Left lung (tissue), 10 donors: ENCODE measurements around the gene UBE2Q1. TPM values are rescaled to one million over a fixed set of nuclear protein-coding genes. Genes with fewer than 3 reads are reported as not detected.

Experiments
- ATAC-seq: fragments of 200-7000 bp; cut with Tn5 transposase; one replicate; pipeline ENCODE4 v1.9.1; 2020; ENCODE audit warnings: moderate library complexity
- DNase-seq, 4 donors: peaks; one replicate each; pipeline ENCODE4 v3.0.0-alpha.2; 2013 to 2020
- H3K27ac ChIP-seq, 2 donors: fragments of 200-600 bp; sonication (generic) in 1 of 2; one replicate each; pipeline versions ENCODE4 v1.5.0 to v1.8.0; 2020 to 2021
- H3K27me3 ChIP-seq, 2 donors: fragments of 200-600 bp; sonication (generic) in 1 of 2; one replicate each; pipeline versions ENCODE4 v1.5.0 to v1.8.0; 2020 to 2021
- H3K36me3 ChIP-seq, 2 donors: fragments of 200-600 bp; sonication (generic) in 1 of 2; one replicate each; pipeline versions ENCODE4 v1.5.0 to v1.8.0; 2020 to 2021
- H3K4me1 ChIP-seq, 2 donors: fragments of 200-600 bp; one replicate each; pipeline ENCODE4 v1.8.0; 2021
- H3K4me3 ChIP-seq, 2 donors: fragments of 200-600 bp; sonication (generic) in 1 of 2; one replicate each; pipeline versions ENCODE4 v1.5.0 to v1.8.0; 2020 to 2021; ENCODE audit warnings: mild to moderate bottlenecking in 1 of 2
- H3K9me3 ChIP-seq, 2 donors: fragments of 200-600 bp; sonication (generic) in 1 of 2; one replicate each; pipeline versions ENCODE4 v1.5.0 to v1.8.0; 2020 to 2021
- intact Hi-C, 2 donors: fragments of 100-400 bp; cut with DNase I; formaldehyde crosslinking; loops; one replicate each; pipeline versions ENCODE4 v1.11.2 to v1.14.2; 2022
- polyA plus RNA-seq, 6 donors: library from polyadenylated mRNA; unstranded; fragments of 120-200 nt; gene quantifications; one replicate each; pipeline ENCODE4 v1.2.1, GENCODE V29; 2013; ENCODE audit not compliant: insufficient read length in 6 of 6
- total RNA-seq, 2 donors: library from RNA; stranded (reverse); fragmentation: NEBNext Ultra II Directional; extraction: Animal tissue kit (Norgen Biotek cat#: 25700); gene quantifications; one replicate each; pipeline ENCODE4 v1.2.1, GENCODE V29; 2021
- TF ChIP-seq, protein P1 (sequence below), 2 donors: fragments of 200-600 bp; sonication (generic) in 1 of 2; IDR thresholded peaks; one replicate each; pipeline versions ENCODE4 v1.5.0 to v1.8.0; 2021; ENCODE audit warnings: antibody characterized with exemption in 2 of 2
- donor health status: DM: no; HTN: yes; CAD: no.
- donor health status: DM: no; HTN: no; CAD: no.

The UBE2Q1 gene
- total and polyA plus RNA-seq, 8 donors = 87.0 to 104 (median 100) TPM

DNA sequence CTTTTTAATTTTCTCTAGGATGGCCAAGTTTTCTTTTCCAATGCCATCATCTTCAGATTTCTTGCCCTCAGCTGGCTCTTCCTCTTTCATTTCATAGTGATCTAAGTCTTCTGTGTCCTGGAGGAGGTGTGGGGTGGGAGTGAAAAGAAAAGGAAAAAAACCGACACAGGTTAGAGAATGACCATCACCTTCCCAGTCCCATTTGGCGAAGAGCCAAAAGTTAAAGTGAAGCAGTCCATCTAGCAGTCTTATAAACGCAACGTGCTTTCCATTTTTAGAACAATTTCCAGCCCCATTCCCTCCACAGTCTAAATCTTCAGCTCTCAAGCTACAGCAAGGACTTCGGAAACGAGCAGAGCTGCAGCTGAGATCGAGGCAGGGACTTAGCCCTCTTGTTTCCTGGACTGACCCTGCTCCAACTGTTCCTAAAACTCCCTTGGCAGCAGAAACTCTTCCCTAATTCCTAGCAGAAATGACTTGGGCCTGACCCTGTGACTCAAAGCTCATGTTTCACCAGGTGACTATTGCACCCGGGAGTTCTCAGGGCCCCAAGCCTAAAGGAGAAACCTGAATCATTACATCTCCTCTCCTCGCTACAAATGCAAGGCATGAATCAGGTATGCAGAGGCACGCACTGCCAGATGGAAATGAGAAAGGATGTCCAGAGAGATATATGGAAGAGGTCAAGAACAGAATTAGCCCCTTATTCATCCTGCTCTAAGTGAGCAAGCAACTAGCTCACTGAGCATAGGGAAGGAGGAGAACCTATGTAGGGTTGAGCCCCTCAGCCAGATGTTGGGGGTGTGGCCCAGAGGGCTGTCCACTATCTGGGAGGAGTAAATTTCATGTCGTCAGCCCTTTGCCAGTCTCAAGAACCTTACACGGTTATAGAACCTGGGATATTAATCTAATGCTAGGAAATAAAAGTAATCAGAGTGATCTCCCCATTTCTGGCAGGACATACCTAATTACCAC is 5.1 kb downstream of the UBE2Q1 start:
- ATAC-seq (no peak), DNase-seq (no peak)
- peaks cover 5 to 75% of the 10 kb centered on the region in 2 donors for H3K36me3 ChIP-seq
- intact Hi-C loops = no loop called here
- no peaks in the 10 kb centered on the region for H3K27me3 ChIP-seq
- H3K9me3 ChIP-seq = no peaks in the 10 kb centered on the region
- no peak overlapping the region for H3K4me3 ChIP-seq
- TF ChIP-seq, protein P1, sequence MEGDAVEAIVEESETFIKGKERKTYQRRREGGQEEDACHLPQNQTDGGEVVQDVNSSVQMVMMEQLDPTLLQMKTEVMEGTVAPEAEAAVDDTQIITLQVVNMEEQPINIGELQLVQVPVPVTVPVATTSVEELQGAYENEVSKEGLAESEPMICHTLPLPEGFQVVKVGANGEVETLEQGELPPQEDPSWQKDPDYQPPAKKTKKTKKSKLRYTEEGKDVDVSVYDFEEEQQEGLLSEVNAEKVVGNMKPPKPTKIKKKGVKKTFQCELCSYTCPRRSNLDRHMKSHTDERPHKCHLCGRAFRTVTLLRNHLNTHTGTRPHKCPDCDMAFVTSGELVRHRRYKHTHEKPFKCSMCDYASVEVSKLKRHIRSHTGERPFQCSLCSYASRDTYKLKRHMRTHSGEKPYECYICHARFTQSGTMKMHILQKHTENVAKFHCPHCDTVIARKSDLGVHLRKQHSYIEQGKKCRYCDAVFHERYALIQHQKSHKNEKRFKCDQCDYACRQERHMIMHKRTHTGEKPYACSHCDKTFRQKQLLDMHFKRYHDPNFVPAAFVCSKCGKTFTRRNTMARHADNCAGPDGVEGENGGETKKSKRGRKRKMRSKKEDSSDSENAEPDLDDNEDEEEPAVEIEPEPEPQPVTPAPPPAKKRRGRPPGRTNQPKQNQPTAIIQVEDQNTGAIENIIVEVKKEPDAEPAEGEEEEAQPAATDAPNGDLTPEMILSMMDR (IDR thresholded peaks at IDR 0.05) = no peak
- peaks cover 5 to 31% of the 10 kb centered on the region in 2 donors for H3K4me1 ChIP-seq
- H3K27ac ChIP-seq = no peak overlapping the region

DNA sequence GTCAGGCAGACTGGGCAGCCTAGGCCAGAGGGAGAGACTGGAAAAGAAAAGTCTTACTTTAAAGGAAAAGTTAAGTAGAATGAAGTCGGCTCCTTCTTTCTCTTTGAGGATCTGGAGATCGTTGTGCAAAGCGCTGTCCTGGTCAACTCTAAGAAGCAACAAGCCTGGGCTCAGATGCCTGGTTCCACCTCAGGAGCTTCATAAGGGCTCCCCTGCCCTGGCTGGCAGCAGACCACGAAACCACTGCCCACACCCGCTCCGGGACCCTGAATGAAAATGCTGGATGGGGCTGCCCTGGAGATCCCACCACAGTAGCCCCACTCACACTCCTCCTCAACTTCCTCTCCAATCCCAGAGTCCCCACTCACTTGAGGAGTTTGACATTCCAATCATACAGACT is 6.4 kb downstream of the UBE2Q1 start:
- peaks cover 5 to 24% of the 10 kb centered on the region in 2 donors for H3K4me1 ChIP-seq
- no peaks in the 10 kb centered on the region for H3K9me3 ChIP-seq
- H3K4me3 ChIP-seq = no peak overlapping the region
- ATAC-seq = no peak
- H3K36me3 ChIP-seq = peaks cover 5 to 79% of the 10 kb centered on the region in 2 donors
- intact Hi-C loops = no loop called here
- no peak overlapping the region for H3K27ac ChIP-seq
- no peaks in the 10 kb centered on the region for H3K27me3 ChIP-seq
- no peak for DNase-seq
- TF ChIP-seq, protein P1 (IDR thresholded peaks at IDR 0.05) = no peak

DNA sequence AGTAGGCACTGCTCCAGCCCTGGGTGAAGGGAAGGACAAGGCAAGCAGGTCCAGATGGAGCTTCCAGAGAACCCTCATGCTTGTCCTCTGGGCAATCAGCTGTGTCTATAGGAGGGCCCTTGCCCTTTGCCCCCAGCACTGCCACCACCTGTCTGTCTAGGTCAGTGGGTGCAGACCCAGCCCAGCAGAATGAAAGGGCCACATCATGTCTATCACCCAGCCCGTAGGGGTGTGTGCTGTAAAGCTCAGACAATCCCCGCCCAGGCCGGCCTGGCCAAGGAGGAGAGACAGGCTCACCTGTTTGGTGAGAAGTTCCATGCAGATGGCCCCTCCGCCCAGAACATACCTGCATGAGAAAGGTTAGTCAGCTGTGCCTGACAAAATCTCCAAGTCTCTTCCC is 7.0 kb downstream of the UBE2Q1 start:
- H3K36me3 ChIP-seq = peaks cover 5 to 79% of the 10 kb centered on the region in 2 donors
- H3K4me1 ChIP-seq = peaks cover 0 to 18% of the 10 kb centered on the region in 2 donors
- H3K27ac ChIP-seq = no peak overlapping the region
- no peak for DNase-seq
- intact Hi-C loops = no loop called here
- TF ChIP-seq, protein P1 (IDR thresholded peaks at IDR 0.05) = no peak
- ATAC-seq = no peak
- no peaks in the 10 kb centered on the region for H3K9me3 ChIP-seq
- H3K4me3 ChIP-seq = no peak overlapping the region
- no peaks in the 10 kb centered on the region for H3K27me3 ChIP-seq

DNA sequence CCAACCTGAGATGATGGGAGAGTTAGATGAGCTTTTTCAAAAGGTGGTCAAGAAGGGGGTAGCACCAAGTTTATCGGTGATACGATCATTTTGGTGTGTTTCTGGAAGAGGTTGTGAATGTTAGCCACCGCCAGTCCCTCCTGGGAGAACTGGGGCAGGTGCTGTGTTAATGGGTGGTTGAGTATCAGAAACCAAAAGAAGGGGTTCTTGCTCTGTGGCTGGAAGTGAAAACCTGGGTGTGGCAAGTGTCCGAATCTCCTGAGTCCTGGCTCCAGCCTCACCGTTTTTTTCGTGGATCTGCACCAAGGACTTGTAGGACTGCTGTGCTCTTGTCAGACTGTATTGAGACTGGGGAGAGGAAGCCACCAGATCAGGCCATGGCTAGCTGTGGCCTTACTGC is 7.8 kb downstream of the UBE2Q1 start:
- H3K4me1 ChIP-seq = peaks cover 0 to 13% of the 10 kb centered on the region in 2 donors
- TF ChIP-seq, protein P1 (IDR thresholded peaks at IDR 0.05) = no peak
- no peaks in the 10 kb centered on the region for H3K27me3 ChIP-seq
- DNase-seq (no peak), ATAC-seq (no peak)
- H3K27ac ChIP-seq = no peak overlapping the region
- H3K4me3 ChIP-seq = no peak overlapping the region
- no peaks in the 10 kb centered on the region for H3K9me3 ChIP-seq
- H3K36me3 ChIP-seq = peaks cover 5 to 77% of the 10 kb centered on the region in 2 donors
- intact Hi-C loops = no loop called here

DNA sequence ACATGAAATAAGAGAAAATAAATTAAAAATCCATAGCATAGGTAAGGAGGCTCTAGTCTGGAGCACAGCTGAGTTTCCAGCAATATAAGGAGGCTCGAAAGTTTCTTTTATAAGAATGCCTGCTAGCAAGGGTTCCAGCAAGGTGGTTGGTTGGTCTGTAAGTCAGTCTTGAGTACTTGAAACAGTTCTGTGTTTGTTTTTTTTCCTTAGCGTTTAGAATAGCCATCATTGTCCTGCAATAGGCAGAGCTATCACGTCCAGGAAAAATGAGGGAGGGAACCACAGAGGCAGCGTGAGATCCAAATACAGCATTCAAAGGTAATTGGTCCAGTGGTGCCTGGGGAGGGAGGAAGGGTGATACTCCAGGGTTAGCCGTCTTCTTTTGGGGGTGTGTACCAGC is 8.4 kb downstream of the UBE2Q1 start:
- TF ChIP-seq, protein P1 (IDR thresholded peaks at IDR 0.05) = no peak
- Histone ChIP-seq H3K4me3 (no peak overlapping the region), H3K4me1 (peaks cover 0 to 13% of the 10 kb centered on the region in 2 donors), H3K27me3 (no peaks in the 10 kb centered on the region), H3K36me3 (peaks cover 5 to 71% of the 10 kb centered on the region in 2 donors), H3K27ac (no peak overlapping the region), H3K9me3 (no peaks in the 10 kb centered on the region)
- intact Hi-C loops = no loop called here
- DNase-seq (no peak), ATAC-seq (no peak)
